ENCODE results near the gene NOP9.

The NOP9 gene

GRCh38 chr14:24335461-24336171, 36.0 kb downstream of the NOP9 start:
- H3K4me1 ChIP-seq (ENCODE audit: control insufficient read depth, low read length): peaks cover 43% of the 10 kb centered on the region
- H3F3A ChIP-seq (ENCODE audit: control insufficient read depth, insufficient read depth): no peaks in the 10 kb centered on the region; the same call in 1 of the 2 replicates
- H3K79me2 ChIP-seq (ENCODE audit: control insufficient read depth, low read length): no peaks in the 10 kb centered on the region
- H3K4me2 ChIP-seq (ENCODE audit: low read length): no peak overlapping the region
- peaks cover 20% of the 10 kb centered on the region for H3K27me3 ChIP-seq (ENCODE audit: control insufficient read depth, low read length)
- H3K4me3 ChIP-seq (ENCODE audit: low read length): no peak overlapping the region
- no peaks in the 10 kb centered on the region for H3K36me3 ChIP-seq (ENCODE audit: control insufficient read depth, low read length)
- TF ChIP-seq CTCF (IDR thresholded peaks at IDR 0.05; ENCODE audit: low read depth, low read length, poor library complexity, severe bottlenecking) (no peak), EZH2phosphoT487 (IDR thresholded peaks at IDR 0.05; ENCODE audit: borderline replicate concordance, low read length) (no peak)
- no peaks in the 10 kb centered on the region for H4K20me1 ChIP-seq (ENCODE audit: control insufficient read depth, insufficient read depth, low read depth, low read length)
- no peak overlapping the region for H3K27ac ChIP-seq (ENCODE audit: low read depth, low read length)
- no peaks in the 10 kb centered on the region for H3K9me2 ChIP-seq (replicated peaks; ENCODE audit: control insufficient read depth, low read length)
- no peaks in the 10 kb centered on the region for H3K9me3 ChIP-seq (ENCODE audit: control insufficient read depth, insufficient read depth, low read length)

- H3F3A ChIP-seq (ENCODE audit: control insufficient read depth, insufficient read depth): no peaks in the 10 kb centered on the region; the same call in 1 of the 2 replicates
- H3K27ac ChIP-seq (ENCODE audit: low read depth, low read length): no peak overlapping the region
- H4K20me1 ChIP-seq (ENCODE audit: control insufficient read depth, insufficient read depth, low read depth, low read length): no peaks in the 10 kb centered on the region
- H3K4me2 ChIP-seq (ENCODE audit: low read length): no peak overlapping the region
- no peaks in the 10 kb centered on the region for H3K9me2 ChIP-seq (replicated peaks; ENCODE audit: control insufficient read depth, low read length)
- H3K27me3 ChIP-seq (ENCODE audit: control insufficient read depth, low read length): peaks cover 23% of the 10 kb centered on the region
- no peaks in the 10 kb centered on the region for H3K36me3 ChIP-seq (ENCODE audit: control insufficient read depth, low read length)
- H3K4me3 ChIP-seq (ENCODE audit: low read length): no peak overlapping the region
- peaks cover 35% of the 10 kb centered on the region for H3K4me1 ChIP-seq (ENCODE audit: control insufficient read depth, low read length)
- H3K79me2 ChIP-seq (ENCODE audit: control insufficient read depth, low read length): no peaks in the 10 kb centered on the region
- no peak for TF ChIP-seq EZH2phosphoT487 (IDR thresholded peaks at IDR 0.05; ENCODE audit: borderline replicate concordance, low read length)
- no peak for TF ChIP-seq CTCF (IDR thresholded peaks at IDR 0.05; ENCODE audit: low read depth, low read length, poor library complexity, severe bottlenecking)
- H3K9me3 ChIP-seq (ENCODE audit: control insufficient read depth, insufficient read depth, low read length): no peaks in the 10 kb centered on the region
These were observed 37.6 kb downstream of the NOP9 start for GRCh38 chr14:24337144-24337823.

- no peaks in the 10 kb centered on the region for H3K9me3 ChIP-seq (ENCODE audit: control insufficient read depth, insufficient read depth, low read length)
- H3K79me2 ChIP-seq (ENCODE audit: control insufficient read depth, low read length): no peaks in the 10 kb centered on the region
- peaks cover 18% of the 10 kb centered on the region for H3K27me3 ChIP-seq (ENCODE audit: control insufficient read depth, low read length)
- TF ChIP-seq CTCF (IDR thresholded peaks at IDR 0.05; ENCODE audit: low read depth, low read length, poor library complexity, severe bottlenecking) (no peak), EZH2phosphoT487 (IDR thresholded peaks at IDR 0.05; ENCODE audit: borderline replicate concordance, low read length) (no peak)
- no peaks in the 10 kb centered on the region for H3K9me2 ChIP-seq (replicated peaks; ENCODE audit: control insufficient read depth, low read length)
- peaks cover 29% of the 10 kb centered on the region for H3K4me1 ChIP-seq (ENCODE audit: control insufficient read depth, low read length)
- H3K4me3 ChIP-seq (ENCODE audit: low read length): no peak overlapping the region
- H3K36me3 ChIP-seq (ENCODE audit: control insufficient read depth, low read length): no peaks in the 10 kb centered on the region
- H3K27ac ChIP-seq (ENCODE audit: low read depth, low read length): no peak overlapping the region
- no peak overlapping the region for H3K4me2 ChIP-seq (ENCODE audit: low read length)
- H4K20me1 ChIP-seq (ENCODE audit: control insufficient read depth, insufficient read depth, low read depth, low read length): no peaks in the 10 kb centered on the region
- H3F3A ChIP-seq (ENCODE audit: control insufficient read depth, insufficient read depth): no peaks in the 10 kb centered on the region; the same call in 1 of the 2 replicates
These were observed 38.1 kb downstream of the NOP9 start for GRCh38 chr14:24337824-24338175.
